ENCODE results near the gene SLC25A47. TPM values are rescaled to one million over a fixed set of nuclear protein-coding genes. Genes with fewer than 3 reads are reported as not detected.

Gene SLC25A47
- total RNA-seq, 3 donors from 2014 or later, result 0.17 TPM; not detected in 2

- ATAC-seq, result no peak
- H3K4me3 ChIP-seq, result no peak overlapping the region
- no peaks in the 10 kb centered on the region for H3K36me3 ChIP-seq (ENCODE audit: low read depth)
- intact Hi-C loops (cut with DNase I, micrococcal nuclease), result no loop called here
- H3K9me3 ChIP-seq, result no peaks in the 10 kb centered on the region
- DNase-seq, result no peak
- TF ChIP-seq CTCF (IDR thresholded peaks at IDR 0.05), result no peak
- no peaks in the 10 kb centered on the region for H3K4me1 ChIP-seq (ENCODE audit: low read depth)
These were observed 22.6 kb downstream of the SLC25A47 start for GRCh38 chr14:100345711-100346110.

- no peaks in the 10 kb centered on the region for H3K4me1 ChIP-seq (ENCODE audit: low read depth)
- no peaks in the 10 kb centered on the region for H3K36me3 ChIP-seq (ENCODE audit: low read depth)
- H3K9me3 ChIP-seq, result no peaks in the 10 kb centered on the region
- no peak for ATAC-seq
- TF ChIP-seq CTCF (IDR thresholded peaks at IDR 0.05), result no peak
- intact Hi-C loops (cut with DNase I, micrococcal nuclease), result no loop called here
- no peak for DNase-seq
- no peak overlapping the region for H3K4me3 ChIP-seq
These were observed 23.4 kb downstream of the SLC25A47 start for GRCh38 chr14:100346306-100347091.

GRCh38 chr14:100348253-100348729 lies 25.2 kb downstream of the SLC25A47 start:
- Histone ChIP-seq H3K36me3 (ENCODE audit: low read depth) (no peaks in the 10 kb centered on the region), H3K9me3 (no peaks in the 10 kb centered on the region), H3K4me1 (ENCODE audit: low read depth) (no peaks in the 10 kb centered on the region), H3K4me3 (no peak overlapping the region)
- DNase-seq, result no peak
- intact Hi-C loops (cut with DNase I, micrococcal nuclease), result no loop called here
- ATAC-seq, result no peak
- TF ChIP-seq CTCF (IDR thresholded peaks at IDR 0.05), result no peak

GRCh38 chr14:100348784-100349685 lies 25.9 kb downstream of the SLC25A47 start:
- Histone ChIP-seq H3K4me3 (no peak overlapping the region), H3K9me3 (no peaks in the 10 kb centered on the region), H3K36me3 (ENCODE audit: low read depth) (no peaks in the 10 kb centered on the region), H3K4me1 (ENCODE audit: low read depth) (no peaks in the 10 kb centered on the region)
- no peak for TF ChIP-seq CTCF (IDR thresholded peaks at IDR 0.05)
- intact Hi-C loops (cut with DNase I, micrococcal nuclease), result no loop called here
- ATAC-seq (peak; percentile 40), DNase-seq (no peak)

- Histone ChIP-seq H3K9me3 (no peaks in the 10 kb centered on the region), H3K4me3 (no peak overlapping the region), H3K36me3 (ENCODE audit: low read depth) (no peaks in the 10 kb centered on the region), H3K4me1 (ENCODE audit: low read depth) (no peaks in the 10 kb centered on the region)
- TF ChIP-seq CTCF (IDR thresholded peaks at IDR 0.05), result no peak
- ATAC-seq, result no peak
- no peak for DNase-seq
- intact Hi-C loops (cut with DNase I, micrococcal nuclease), result no loop called here
These were observed 27.3 kb downstream of the SLC25A47 start for GRCh38 chr14:100350276-100350926.
